ENCODE data around the gene SNTN.

The SNTN gene

GRCh38 chr3:63652066-63652725, at the start of gene SNTN:
SNTN (plus strand) TSS chr3:63652675; CDS start chr3:63652688, 13 bp downstream.
- DNase-seq, result no peak

GRCh38 chr3:63607716-63608115, 44.8 kb upstream of the SNTN start:
- peak; percentile 55 for DNase-seq

GRCh38 chr3:63609408-63609807, 43.1 kb upstream of the SNTN start:
- DNase-seq, result no peak

- DNase-seq, result no peak
Observed at GRCh38 chr3:63609834-63610233, 42.6 kb upstream of the SNTN start.

- DNase-seq, result no peak
Observed at GRCh38 chr3:63611382-63611781, 41.1 kb upstream of the SNTN start.

- no peak for DNase-seq
Observed at GRCh38 chr3:63613561-63613960, 38.9 kb upstream of the SNTN start.

- no peak for DNase-seq
Observed at GRCh38 chr3:63617391-63617790, 35.1 kb upstream of the SNTN start.

- DNase-seq, result peak; percentile 75
Observed at GRCh38 chr3:63624941-63625560, 27.4 kb upstream of the SNTN start.

GRCh38 chr3:63631670-63632069, 20.8 kb upstream of the SNTN start:
- DNase-seq, result peak; percentile 41

- DNase-seq, result no peak
Observed at GRCh38 chr3:63635186-63635585, 17.3 kb upstream of the SNTN start.

GRCh38 chr3:63639806-63640205, 12.7 kb upstream of the SNTN start:
- no peak for DNase-seq

GRCh38 chr3:63642488-63642887, 10.0 kb upstream of the SNTN start:
- no peak for DNase-seq

GRCh38 chr3:63644212-63644797, 8.2 kb upstream of the SNTN start:
- no peak for DNase-seq

GRCh38 chr3:63644928-63645781, 7.3 kb upstream of the SNTN start:
- peak; percentile 55 for DNase-seq

- DNase-seq, result no peak
Observed at GRCh38 chr3:63654211-63654610, 1.7 kb downstream of the SNTN start.

- no peak for DNase-seq
Observed at GRCh38 chr3:63654931-63655330, 2.5 kb downstream of the SNTN start.

GRCh38 chr3:63655519-63655918, 3.0 kb downstream of the SNTN start:
- no peak for DNase-seq

GRCh38 chr3:63656786-63657185, 4.3 kb downstream of the SNTN start:
- no peak for DNase-seq

GRCh38 chr3:63661242-63661641, 8.8 kb downstream of the SNTN start:
- DNase-seq, result peak; percentile 33

- DNase-seq, result no peak
Observed at GRCh38 chr3:63662011-63662410, 9.5 kb downstream of the SNTN start.

GRCh38 chr3:63662500-63662899, 10.0 kb downstream of the SNTN start:
- peak; percentile 56 for DNase-seq

GRCh38 chr3:63670544-63670943, 18.1 kb downstream of the SNTN start:
- no peak for DNase-seq

GRCh38 chr3:63673111-63673510, 20.6 kb downstream of the SNTN start:
- no peak for DNase-seq

- DNase-seq, result no peak
Observed at GRCh38 chr3:63674586-63674985, 22.1 kb downstream of the SNTN start.
